Measurements from ENCODE around the gene RALGAPA1.

The RALGAPA1 gene

DNA sequence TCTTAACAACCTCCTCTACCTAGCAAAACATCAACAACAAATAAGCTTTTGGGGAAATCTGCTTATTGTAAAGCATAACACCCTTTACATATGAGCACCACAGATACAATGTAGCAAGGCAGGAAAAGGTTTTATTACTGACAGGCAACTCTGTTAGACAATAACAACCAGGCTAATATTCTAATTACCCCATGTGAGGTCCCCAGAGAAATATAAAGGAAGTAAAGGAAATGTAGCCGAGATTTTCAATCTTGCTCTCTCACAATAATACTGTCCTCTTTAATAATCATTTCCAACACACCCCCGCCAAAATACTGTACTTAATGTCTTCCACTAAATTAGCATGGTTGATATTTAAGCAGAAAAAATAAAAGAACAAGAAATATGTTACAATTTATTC lies 289.1 kb downstream of the RALGAPA1 start:
- TF ChIP-seq SUZ12 (IDR thresholded peaks at IDR 0.05; ENCODE audit: extremely low read depth, insufficient read depth, insufficient read length), result no peak
- TF ChIP-seq YY1 (IDR thresholded peaks at IDR 0.05; ENCODE audit: insufficient read depth, insufficient read length), result no peak
- no peaks in the 10 kb centered on the region for H3K9me3 ChIP-seq (ENCODE audit: insufficient read depth, low read length)
- no peak overlapping the region for H3K4me3 ChIP-seq (ENCODE audit: insufficient read length, low read depth)
- H3K36me3 ChIP-seq (ENCODE audit: insufficient read depth, insufficient read length, low read length), result no peaks in the 10 kb centered on the region
- no peak overlapping the region for H3K9ac ChIP-seq (ENCODE audit: insufficient read length, low read depth)
- no peak for DNase-seq (ENCODE audit: low read depth, low spot score)
- no peaks in the 10 kb centered on the region for H3K4me1 ChIP-seq (ENCODE audit: insufficient read depth, insufficient read length)
- no peaks in the 10 kb centered on the region for H3K27me3 ChIP-seq (ENCODE audit: insufficient read depth, insufficient read length)

DNA sequence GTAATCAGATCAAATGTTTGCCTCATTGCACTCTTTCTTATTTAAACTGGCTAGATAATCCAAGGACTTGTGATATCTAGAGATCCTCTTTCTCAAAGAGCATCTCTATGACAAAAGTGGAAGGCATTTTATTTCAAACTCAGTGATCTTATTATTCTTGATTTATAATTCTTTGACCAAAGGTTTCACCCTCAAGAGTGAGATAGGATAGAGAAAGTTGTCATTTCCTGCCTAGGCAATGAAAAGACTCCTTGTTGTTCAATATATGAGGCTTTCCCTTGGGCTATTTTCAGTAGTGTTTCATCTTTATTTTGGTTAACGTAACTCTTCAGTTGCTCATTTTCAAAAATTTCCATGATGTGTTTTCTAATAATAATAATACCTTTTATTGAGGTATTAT lies 293.2 kb downstream of the RALGAPA1 start:
- no peak overlapping the region for H3K4me3 ChIP-seq (ENCODE audit: insufficient read length, low read depth)
- H3K36me3 ChIP-seq (ENCODE audit: insufficient read depth, insufficient read length, low read length), result no peaks in the 10 kb centered on the region
- TF ChIP-seq ZNF274 (IDR thresholded peaks at IDR 0.05; ENCODE audit: low read depth, low read length) (no peak), YY1 (IDR thresholded peaks at IDR 0.05; ENCODE audit: insufficient read depth, insufficient read length) (no peak)
- no peaks in the 10 kb centered on the region for H3K9me3 ChIP-seq (ENCODE audit: insufficient read depth, low read length)
- no peak overlapping the region for H3K9ac ChIP-seq (ENCODE audit: insufficient read length, low read depth)
- no peaks in the 10 kb centered on the region for H3K27me3 ChIP-seq (ENCODE audit: insufficient read depth, insufficient read length)
- no peaks in the 10 kb centered on the region for H3K4me1 ChIP-seq (ENCODE audit: insufficient read depth, insufficient read length)
- no peak for DNase-seq (ENCODE audit: low read depth, low spot score)

DNA sequence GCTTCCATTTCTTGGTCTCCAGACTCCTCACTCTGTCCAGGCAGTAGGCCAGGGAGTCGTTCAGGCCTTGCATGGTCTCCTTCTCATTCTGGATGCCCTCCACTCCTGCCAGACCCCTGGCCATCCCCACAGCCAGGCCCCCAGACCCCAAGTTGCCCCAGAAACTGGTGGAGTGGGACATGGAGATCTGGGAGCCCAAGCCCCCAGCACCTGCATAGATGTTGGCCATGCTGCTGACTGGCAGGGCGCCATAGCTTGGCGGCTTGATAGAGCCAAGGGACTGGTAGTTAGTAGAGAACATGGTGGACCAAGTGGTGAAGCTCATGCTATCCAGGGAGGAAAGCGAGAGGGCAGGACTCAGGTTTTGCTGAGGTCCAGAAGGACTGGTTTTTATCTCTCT lies 296.3 kb downstream of the RALGAPA1 start:
- TF ChIP-seq ZNF274 (IDR thresholded peaks at IDR 0.05; ENCODE audit: low read depth, low read length) (no peak), SUZ12 (IDR thresholded peaks at IDR 0.05; ENCODE audit: extremely low read depth, insufficient read depth, insufficient read length) (no peak)
- DNase-seq (ENCODE audit: low read depth, low spot score), result no peak
- Histone ChIP-seq H3K9me3 (ENCODE audit: insufficient read depth, low read length) (no peaks in the 10 kb centered on the region), H3K4me1 (ENCODE audit: insufficient read depth, insufficient read length) (no peaks in the 10 kb centered on the region), H3K4me3 (ENCODE audit: insufficient read length, low read depth) (no peak overlapping the region), H3K9ac (ENCODE audit: insufficient read length, low read depth) (no peak overlapping the region), H3K36me3 (ENCODE audit: insufficient read depth, insufficient read length, low read length) (no peaks in the 10 kb centered on the region), H3K27me3 (ENCODE audit: insufficient read depth, insufficient read length) (no peaks in the 10 kb centered on the region)

DNA sequence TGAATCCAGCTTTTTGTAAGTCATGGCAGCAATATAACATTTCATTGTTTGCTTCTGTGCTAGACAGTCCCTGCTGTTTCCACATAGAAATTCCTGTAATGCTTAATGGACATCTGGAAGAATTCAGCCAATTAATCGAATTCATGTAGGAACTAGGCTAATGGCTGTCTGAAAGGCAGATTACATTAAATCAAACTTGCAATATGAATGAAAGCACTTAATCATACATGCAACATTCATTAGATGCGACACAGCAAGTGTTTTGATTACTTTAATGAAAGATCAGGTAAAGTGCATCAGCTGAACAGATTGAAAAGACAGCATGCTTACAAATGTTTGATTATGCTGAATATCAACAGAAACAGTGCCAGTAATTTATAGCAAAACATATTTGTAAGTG lies 299.2 kb downstream of the RALGAPA1 start:
- TF ChIP-seq SUZ12 (IDR thresholded peaks at IDR 0.05; ENCODE audit: extremely low read depth, insufficient read depth, insufficient read length) (no peak), ZNF274 (IDR thresholded peaks at IDR 0.05; ENCODE audit: low read depth, low read length) (no peak), YY1 (IDR thresholded peaks at IDR 0.05; ENCODE audit: insufficient read depth, insufficient read length) (no peak)
- Histone ChIP-seq H3K9ac (ENCODE audit: insufficient read length, low read depth) (no peak overlapping the region), H3K4me1 (ENCODE audit: insufficient read depth, insufficient read length) (no peaks in the 10 kb centered on the region), H3K9me3 (ENCODE audit: insufficient read depth, low read length) (no peaks in the 10 kb centered on the region), H3K27me3 (ENCODE audit: insufficient read depth, insufficient read length) (no peaks in the 10 kb centered on the region), H3K36me3 (ENCODE audit: insufficient read depth, insufficient read length, low read length) (no peaks in the 10 kb centered on the region), H3K4me3 (ENCODE audit: insufficient read length, low read depth) (no peak overlapping the region)
- no peak for DNase-seq (ENCODE audit: low read depth, low spot score)

DNA sequence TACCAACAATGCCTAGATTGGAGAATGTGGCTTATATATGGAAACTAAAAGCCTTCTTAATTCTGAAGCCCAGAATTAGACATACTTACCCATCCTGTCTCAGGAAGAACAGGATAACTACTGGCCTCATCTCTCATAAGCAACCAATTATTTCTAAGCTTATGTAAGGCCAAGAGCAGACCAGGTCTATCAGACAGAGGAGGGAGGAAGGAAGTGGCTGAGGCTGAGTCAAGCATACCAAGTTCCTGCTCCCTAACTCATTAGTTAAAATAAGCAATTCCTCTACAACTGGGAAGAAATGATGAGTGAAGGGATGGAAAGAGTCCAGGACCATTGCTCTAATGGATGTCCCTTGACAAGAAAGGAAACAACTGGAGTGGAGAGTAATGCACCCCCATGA lies 302.2 kb downstream of the RALGAPA1 start:
- DNase-seq (ENCODE audit: low read depth, low spot score), result no peak

DNA sequence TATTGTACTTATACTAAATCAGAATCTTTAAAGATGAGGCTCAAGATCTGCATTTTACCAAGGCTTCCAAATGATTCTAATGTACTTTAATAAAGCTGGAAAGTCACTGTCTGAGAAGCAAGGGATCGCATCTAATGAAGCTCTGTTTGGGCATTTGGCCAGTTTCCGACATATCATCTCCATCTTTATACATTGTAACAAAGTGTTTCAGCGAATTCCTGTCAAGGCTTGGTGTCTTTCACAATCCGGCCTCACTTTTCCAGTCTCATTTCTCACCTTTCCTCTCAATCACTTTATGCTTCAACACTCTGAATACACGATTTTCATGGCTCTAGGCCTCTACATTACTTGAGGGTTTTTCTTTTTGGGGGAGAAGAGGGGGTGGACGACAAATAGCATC lies 302.6 kb downstream of the RALGAPA1 start:
- DNase-seq (ENCODE audit: low read depth, low spot score), result no peak
- Histone ChIP-seq H3K36me3 (ENCODE audit: insufficient read depth, insufficient read length, low read length) (no peaks in the 10 kb centered on the region), H3K4me3 (ENCODE audit: insufficient read length, low read depth) (no peak overlapping the region), H3K9ac (ENCODE audit: insufficient read length, low read depth) (no peak overlapping the region), H3K4me1 (ENCODE audit: insufficient read depth, insufficient read length) (no peaks in the 10 kb centered on the region), H3K9me3 (ENCODE audit: insufficient read depth, low read length) (no peaks in the 10 kb centered on the region), H3K27me3 (ENCODE audit: insufficient read depth, insufficient read length) (no peaks in the 10 kb centered on the region)
- TF ChIP-seq SUZ12 (IDR thresholded peaks at IDR 0.05; ENCODE audit: extremely low read depth, insufficient read depth, insufficient read length), result no peak
- no peak for TF ChIP-seq YY1 (IDR thresholded peaks at IDR 0.05; ENCODE audit: insufficient read depth, insufficient read length)
- no peak for TF ChIP-seq ZNF274 (IDR thresholded peaks at IDR 0.05; ENCODE audit: low read depth, low read length)

More for the DNA sequence above, 302.2 kb downstream of the RALGAPA1 start:
- H3K36me3 ChIP-seq (ENCODE audit: insufficient read depth, insufficient read length, low read length), result no peaks in the 10 kb centered on the region
- no peaks in the 10 kb centered on the region for H3K4me1 ChIP-seq (ENCODE audit: insufficient read depth, insufficient read length)
- no peak overlapping the region for H3K4me3 ChIP-seq (ENCODE audit: insufficient read length, low read depth)
- no peaks in the 10 kb centered on the region for H3K9me3 ChIP-seq (ENCODE audit: insufficient read depth, low read length)
- H3K9ac ChIP-seq (ENCODE audit: insufficient read length, low read depth), result no peak overlapping the region
- no peaks in the 10 kb centered on the region for H3K27me3 ChIP-seq (ENCODE audit: insufficient read depth, insufficient read length)
- TF ChIP-seq SUZ12 (IDR thresholded peaks at IDR 0.05; ENCODE audit: extremely low read depth, insufficient read depth, insufficient read length) (no peak), ZNF274 (IDR thresholded peaks at IDR 0.05; ENCODE audit: low read depth, low read length) (no peak), YY1 (IDR thresholded peaks at IDR 0.05; ENCODE audit: insufficient read depth, insufficient read length) (no peak)

DNA sequence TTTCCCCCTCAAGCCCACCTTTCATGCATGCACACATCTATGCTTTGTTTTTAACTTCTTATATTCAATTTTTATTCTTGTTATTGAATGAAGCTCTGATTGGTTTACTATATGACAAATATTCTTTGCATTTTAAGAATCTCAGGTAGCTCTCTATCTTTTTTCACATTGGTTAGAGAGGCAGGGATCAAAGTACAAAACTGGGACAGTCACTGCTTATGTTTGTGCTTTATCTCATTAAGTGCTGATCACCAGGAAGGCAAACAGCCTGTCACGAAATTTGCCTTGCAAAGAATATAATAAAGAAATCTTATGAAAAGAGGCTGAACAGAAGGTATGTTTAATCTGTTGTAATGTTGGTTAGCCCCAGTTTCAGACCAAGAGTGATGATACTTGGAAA lies 304.8 kb downstream of the RALGAPA1 start:
- H3K36me3 ChIP-seq (ENCODE audit: insufficient read depth, insufficient read length, low read length), result no peaks in the 10 kb centered on the region
- no peak overlapping the region for H3K9ac ChIP-seq (ENCODE audit: insufficient read length, low read depth)
- no peaks in the 10 kb centered on the region for H3K27me3 ChIP-seq (ENCODE audit: insufficient read depth, insufficient read length)
- H3K4me3 ChIP-seq (ENCODE audit: insufficient read length, low read depth), result no peak overlapping the region
- H3K9me3 ChIP-seq (ENCODE audit: insufficient read depth, low read length), result no peaks in the 10 kb centered on the region
- no peak for DNase-seq (ENCODE audit: low read depth, low spot score)
- no peaks in the 10 kb centered on the region for H3K4me1 ChIP-seq (ENCODE audit: insufficient read depth, insufficient read length)
- TF ChIP-seq ZNF274 (IDR thresholded peaks at IDR 0.05; ENCODE audit: low read depth, low read length), result no peak
- TF ChIP-seq YY1 (IDR thresholded peaks at IDR 0.05; ENCODE audit: insufficient read depth, insufficient read length), result no peak
- no peak for TF ChIP-seq SUZ12 (IDR thresholded peaks at IDR 0.05; ENCODE audit: extremely low read depth, insufficient read depth, insufficient read length)

DNA sequence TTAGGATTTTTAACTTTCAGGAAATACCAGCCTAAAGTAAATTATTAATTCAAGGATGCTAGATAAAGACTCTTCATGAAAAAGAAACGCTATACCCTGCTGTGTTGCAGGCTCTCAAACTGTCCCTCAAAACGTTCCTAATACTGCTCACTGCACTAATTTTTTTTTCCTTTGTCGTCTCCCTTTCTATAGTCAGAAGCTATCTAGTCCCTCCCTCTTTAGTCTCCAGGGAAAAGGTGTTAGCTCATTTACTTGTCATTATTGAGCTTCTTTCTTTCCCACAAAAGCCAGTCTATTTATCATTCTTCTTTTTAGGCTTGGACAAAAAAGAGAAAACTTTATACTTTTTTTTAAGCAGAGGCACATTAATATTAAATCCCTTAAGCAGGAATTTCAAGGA lies 305.4 kb downstream of the RALGAPA1 start:
- Histone ChIP-seq H3K9ac (ENCODE audit: insufficient read length, low read depth) (no peak overlapping the region), H3K36me3 (ENCODE audit: insufficient read depth, insufficient read length, low read length) (no peaks in the 10 kb centered on the region), H3K4me3 (ENCODE audit: insufficient read length, low read depth) (no peak overlapping the region), H3K9me3 (ENCODE audit: insufficient read depth, low read length) (no peaks in the 10 kb centered on the region), H3K4me1 (ENCODE audit: insufficient read depth, insufficient read length) (no peaks in the 10 kb centered on the region), H3K27me3 (ENCODE audit: insufficient read depth, insufficient read length) (no peaks in the 10 kb centered on the region)
- no peak for TF ChIP-seq SUZ12 (IDR thresholded peaks at IDR 0.05; ENCODE audit: extremely low read depth, insufficient read depth, insufficient read length)
- no peak for TF ChIP-seq ZNF274 (IDR thresholded peaks at IDR 0.05; ENCODE audit: low read depth, low read length)
- TF ChIP-seq YY1 (IDR thresholded peaks at IDR 0.05; ENCODE audit: insufficient read depth, insufficient read length), result no peak
- no peak for DNase-seq (ENCODE audit: low read depth, low spot score)
